GM19328 (cell line): ENCODE measurements around the gene MPPE1.
"Not testable (repeated sequence)": the region's sequence is repeated elsewhere in the genome, so short reads cannot be mapped to it uniquely, and the experiment has no call there.

Source experiments
- ATAC-seq: cut with Tn5 transposase; IDR thresholded peaks from one replicate; pipeline ENCODE4 v1.9.1; 2021; ENCODE audit warnings: mild to moderate bottlenecking, moderate library complexity; ENCODE audit not compliant: unreplicated experiment

The MPPE1 gene

GRCh38 chr18:11925800-11926481, 17.8 kb upstream of the MPPE1 start:
- ATAC-seq: no peak

- ATAC-seq: no peak
Measured at GRCh38 chr18:11923450-11923849, 15.3 kb upstream of the MPPE1 start.

GRCh38 chr18:11919522-11919921, 11.4 kb upstream of the MPPE1 start:
- ATAC-seq: not testable (repeated sequence)

- ATAC-seq: not testable (repeated sequence)
Measured at GRCh38 chr18:11916880-11917279, 8.8 kb upstream of the MPPE1 start.

GRCh38 chr18:11909591-11910026, 1.5 kb upstream of the MPPE1 start:
- ATAC-seq: no peak

- no peak for ATAC-seq
Measured at GRCh38 chr18:11909061-11909455, 941 bp upstream of the MPPE1 start.

GRCh38 chr18:11906926-11907874, 917 bp downstream of the MPPE1 start:
- no peak for ATAC-seq

GRCh38 chr18:11906176-11906575, 1.9 kb downstream of the MPPE1 start:
- ATAC-seq: no peak

- no peak for ATAC-seq
Measured at GRCh38 chr18:11905613-11906012, 2.5 kb downstream of the MPPE1 start.

GRCh38 chr18:11902522-11903292, 5.4 kb downstream of the MPPE1 start:
- no peak for ATAC-seq

- no peak for ATAC-seq
Measured at GRCh38 chr18:11901826-11902438, 6.2 kb downstream of the MPPE1 start.

- ATAC-seq: no peak
Measured at GRCh38 chr18:11899063-11899462, 9.1 kb downstream of the MPPE1 start.

GRCh38 chr18:11897781-11898180, 10.3 kb downstream of the MPPE1 start:
- ATAC-seq: no peak

- not testable (repeated sequence) for ATAC-seq
Measured at GRCh38 chr18:11892438-11892837, 15.7 kb downstream of the MPPE1 start.

GRCh38 chr18:11891737-11892136, 16.4 kb downstream of the MPPE1 start:
- ATAC-seq: no peak

- no peak for ATAC-seq
Measured at GRCh38 chr18:11889284-11889683, 18.8 kb downstream of the MPPE1 start.

GRCh38 chr18:11888726-11889125, 19.4 kb downstream of the MPPE1 start:
- no peak for ATAC-seq

- no peak for ATAC-seq
Measured at GRCh38 chr18:11887328-11888128, 20.6 kb downstream of the MPPE1 start.

- ATAC-seq: no peak
Measured at GRCh38 chr18:11886577-11887110, 21.5 kb downstream of the MPPE1 start.
